Body of pancreas (tissue), 4 donors: ENCODE data around the gene MAP3K2. TPM values are rescaled to one million over a fixed set of nuclear protein-coding genes. Genes with fewer than 3 reads are reported as not detected.
A peak's percentile ranks its signal among the peaks of the same experiment; 100 is the strongest.

Experiments
- ATAC-seq: fragments of 150-250 bp; one replicate; pipeline ENCODE4 v1.9.1; 2016
- DNase-seq, 4 donors: peaks; one replicate each; pipeline ENCODE4 v3.0.0-alpha.2; 2019
- H3K27ac ChIP-seq, 4 donors: fragments of 200-600 bp; sonication (generic); 1 replicate in 3 of 4; 2 replicates in 1 of 4; pipeline versions ENCODE4 v1.5.1 to v1.6.1; 2016 to 2019; ENCODE audit warnings: mild to moderate bottlenecking in 1 of 4, mixed read lengths in 1 of 4, moderate library complexity in 1 of 4
- H3K27me3 ChIP-seq, 2 donors: fragments of 200-600 bp; sonication (generic); one replicate each; pipeline ENCODE4 v1.6.0; 2016; ENCODE audit warnings: mild to moderate bottlenecking in 1 of 2
- H3K36me3 ChIP-seq, 2 donors: fragments of 200-600 bp; sonication (generic); replicated peaks in 1 of 2; 2 replicates each; pipeline ENCODE4 v1.5.1; 2016; ENCODE audit warnings: low read depth in 2 of 2; ENCODE audit not compliant: insufficient read depth in 1 of 2
- H3K4me1 ChIP-seq: fragments of 200-600 bp; sonication (generic); one replicate; pipeline ENCODE4 v1.6.0; 2016
- H3K4me3 ChIP-seq, 2 donors: fragments of 200-600 bp; sonication (generic); 1 replicate in 1 of 2; 2 replicates in 1 of 2; pipeline ENCODE4 v1.5.1; 2016 to 2019
- H3K9me3 ChIP-seq, 3 donors: fragments of 200-600 bp; sonication (generic); 1 replicate in 2 of 3; 2 replicates in 1 of 3; pipeline ENCODE4 v1.5.1; 2016
- CTCF ChIP-seq, 7 experiments: fragments of 450-650 bp in 4 of 7; fragments of 200-600 bp in 3 of 7; sonication (generic) in 3 of 7; IDR thresholded peaks; one replicate each; pipeline ENCODE4 v1.5.1; 2016 to 2019; ENCODE audit warnings: antibody characterized with exemption in 7 of 7
- POLR2A ChIP-seq, 3 donors: fragments of 450-650 bp; IDR thresholded peaks; one replicate each; pipeline ENCODE4 v1.6.1; 2016; ENCODE audit warnings: antibody characterized with exemption in 3 of 3, mild to moderate bottlenecking in 2 of 3
- WGBS, 2 donors: methylation state at CpG; one replicate each; pipeline ENCODE4 v1.1.5; 2017; 5-methylcytosine and 5-hydroxymethylcytosine counted together
- intact Hi-C: fragments of 100-400 bp; cut with DNase I; formaldehyde crosslinking; loops from one replicate; pipeline ENCODE4 v1.15.1; 2023
- total RNA-seq, 2 donors: library from RNA; depleted of rRNA; stranded (reverse); fragments of >200 nt; gene quantifications; one replicate each; pipeline ENCODE4 v1.1.0, GENCODE V29; 2016

The MAP3K2 gene
- total RNA-seq, 2 donors from 2014 or later: 27.8 to 35.3 TPM

DNA sequence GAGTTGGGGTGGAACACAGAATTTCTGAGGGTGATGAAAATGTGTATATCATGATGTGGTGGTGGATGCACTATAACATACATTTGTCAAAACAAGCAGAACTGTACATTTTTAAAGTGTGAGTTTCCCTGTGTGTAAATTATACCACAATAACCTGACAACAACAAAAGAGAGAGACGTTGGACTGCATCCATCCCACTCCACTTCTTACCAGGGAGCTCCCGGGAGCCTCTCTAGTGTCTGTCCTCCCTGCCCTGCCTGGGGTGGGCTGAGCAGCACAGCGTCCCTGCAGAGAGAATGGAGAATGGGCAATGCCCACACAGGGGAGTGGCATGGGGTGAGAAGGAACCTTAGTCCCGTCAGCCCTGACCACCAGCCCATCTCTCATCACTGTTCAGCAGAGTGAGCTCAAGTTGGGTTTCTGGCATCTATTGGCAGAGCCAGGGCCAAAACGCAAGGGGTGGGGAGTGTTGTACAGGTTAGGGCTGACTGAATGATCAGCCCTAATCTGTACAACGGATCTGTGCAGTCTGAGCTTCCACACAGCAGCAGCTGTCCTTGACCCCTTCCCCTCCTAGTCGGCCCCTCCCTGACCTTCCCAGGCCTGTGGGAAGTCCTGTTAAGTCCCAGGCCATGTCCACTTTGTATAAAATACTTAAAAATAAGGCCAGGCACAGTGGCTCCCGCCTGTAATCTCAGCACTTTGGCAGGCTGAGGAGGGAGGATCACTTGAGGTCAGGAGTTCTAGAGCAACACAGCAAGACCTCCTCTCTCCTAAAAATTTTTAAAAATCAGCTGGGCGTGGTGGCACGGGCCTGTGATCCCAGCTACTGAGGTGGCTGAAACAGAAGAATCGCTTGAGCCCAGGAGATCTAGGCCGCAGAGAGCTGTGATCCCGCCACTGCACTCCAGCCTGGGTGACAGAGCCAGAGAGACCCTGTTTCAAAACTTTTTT lies 27.1 kb upstream of the MAP3K2 start:
- DNase-seq: no peak
- H3K27me3 ChIP-seq: no peaks in the 10 kb centered on the region
- TF ChIP-seq POLR2A (IDR thresholded peaks at IDR 0.05) (no peak), CTCF (IDR thresholded peaks at IDR 0.05) (no peak)
- H3K9me3 ChIP-seq: no peaks in the 10 kb centered on the region
- no peak overlapping the region for H3K4me3 ChIP-seq
- no peak for ATAC-seq
- H3K36me3 ChIP-seq: no peaks in the 10 kb centered on the region
- intact Hi-C loops: no loop called here
- H3K27ac ChIP-seq: no peak overlapping the region
- WGBS, 2 donors: 84 to 89% methylated on average over 12 to 13 of the region's 13 CpGs
- H3K4me1 ChIP-seq: peaks cover 39% of the 10 kb centered on the region

DNA sequence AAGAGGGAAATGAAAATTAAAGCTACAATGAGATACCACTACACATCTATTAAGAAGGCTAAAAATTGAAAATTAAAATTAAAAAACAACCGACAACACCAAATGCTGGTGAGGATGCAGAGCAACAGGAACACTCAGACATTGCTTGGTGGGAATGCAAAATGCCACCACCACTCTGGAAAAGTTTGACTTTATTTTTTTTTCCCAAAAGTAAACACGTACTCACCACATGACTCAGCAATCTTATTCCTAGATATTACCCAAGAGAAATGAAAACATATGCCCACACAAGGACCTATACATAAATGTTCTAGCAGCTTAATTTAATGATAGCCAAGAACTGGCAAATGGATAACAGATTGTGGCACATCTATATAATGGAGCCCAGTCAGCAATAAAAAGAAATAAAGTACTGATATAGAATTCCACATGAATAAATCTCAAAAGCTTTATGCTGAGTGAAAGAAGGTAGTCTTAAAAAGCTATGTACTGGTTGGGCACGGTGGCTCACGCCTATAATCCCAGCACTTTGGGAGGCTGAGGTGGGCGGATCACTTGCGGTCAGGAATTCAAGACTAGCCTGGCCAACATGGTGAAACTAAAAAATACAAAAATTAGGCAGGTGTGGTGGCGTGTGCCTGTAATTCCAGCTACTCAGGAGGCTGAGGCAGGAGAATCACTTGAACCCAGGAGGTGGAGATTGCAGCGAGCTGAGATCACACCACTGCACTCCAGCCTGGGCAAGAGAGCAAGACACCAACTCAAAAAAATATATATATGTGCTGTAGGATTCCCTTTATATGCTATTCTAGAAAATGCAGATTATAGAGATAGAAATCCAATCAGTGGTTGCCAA lies 26.2 kb upstream of the MAP3K2 start:
- 80 to 83% methylated on average over 8 of the region's 8 CpGs for WGBS, 2 donors
- DNase-seq (no peak), ATAC-seq (no peak)
- H3K4me1 ChIP-seq: peaks cover 39% of the 10 kb centered on the region
- H3K27me3 ChIP-seq: no peaks in the 10 kb centered on the region
- no peak overlapping the region for H3K4me3 ChIP-seq
- intact Hi-C loops: no loop called here
- TF ChIP-seq POLR2A (IDR thresholded peaks at IDR 0.05) (no peak), CTCF (IDR thresholded peaks at IDR 0.05) (peak in 1 of 7 experiments; percentile 0)
- H3K27ac ChIP-seq: no peak overlapping the region
- no peaks in the 10 kb centered on the region for H3K36me3 ChIP-seq
- no peaks in the 10 kb centered on the region for H3K9me3 ChIP-seq

- no peaks in the 10 kb centered on the region for H3K27me3 ChIP-seq
- no peak overlapping the region for H3K4me3 ChIP-seq
- H3K9me3 ChIP-seq: no peaks in the 10 kb centered on the region
- H3K27ac ChIP-seq: no peak overlapping the region
- peaks cover 47% of the 10 kb centered on the region for H3K4me1 ChIP-seq
- TF ChIP-seq POLR2A (IDR thresholded peaks at IDR 0.05) (no peak), CTCF (IDR thresholded peaks at IDR 0.05) (no peak)
- DNase-seq (no peak), ATAC-seq (no peak)
- 80 to 88% methylated on average over 3 of the region's 3 CpGs for WGBS, 2 donors
- no peaks in the 10 kb centered on the region for H3K36me3 ChIP-seq
- intact Hi-C loops: no loop called here
These were observed 25.4 kb upstream of the MAP3K2 start for GRCh38 chr2:127413200-127413599.

DNA sequence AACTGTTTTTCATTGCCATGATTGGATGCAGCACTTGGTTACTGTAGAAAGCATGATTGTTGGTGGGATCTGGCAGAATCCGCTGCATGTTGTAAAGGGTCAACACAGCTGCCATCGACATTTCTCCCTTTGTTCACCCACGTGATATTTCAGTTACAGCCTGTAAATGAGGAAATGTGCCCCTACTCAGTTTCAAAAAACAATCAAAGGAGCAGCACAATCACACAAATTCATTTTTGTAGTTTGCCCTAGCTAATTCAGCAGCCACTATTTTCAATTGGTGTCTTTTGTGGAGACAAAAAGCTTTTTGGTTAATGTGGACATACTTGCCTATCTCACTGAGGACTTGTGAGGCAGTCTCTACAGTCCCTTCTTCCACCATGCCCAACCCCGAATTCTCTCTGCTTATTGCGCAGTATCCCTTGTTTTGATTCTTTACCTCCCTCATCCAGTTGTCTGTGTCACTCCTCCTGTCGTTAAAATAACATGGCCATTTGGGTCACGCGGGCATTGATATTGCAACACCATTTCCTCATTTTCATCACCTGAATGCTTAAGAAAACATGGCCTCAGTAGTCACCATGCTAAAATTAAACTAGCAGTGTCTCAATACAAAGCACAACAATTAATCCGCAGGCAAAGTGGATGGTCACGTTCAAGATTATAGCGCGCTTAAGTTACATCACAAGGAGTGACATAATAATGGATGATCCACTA lies 24.0 kb upstream of the MAP3K2 start:
- peak overlapping the region in 1 of 4 donors; percentile 57 for H3K27ac ChIP-seq
- no peak overlapping the region for H3K4me3 ChIP-seq
- no peaks in the 10 kb centered on the region for H3K27me3 ChIP-seq
- WGBS, 2 donors: 68 to 74% methylated on average over 12 of the region's 12 CpGs
- ATAC-seq (no peak), DNase-seq (peak in 1 of 4 donors; percentile 52)
- H3K4me1 ChIP-seq: peaks cover 47% of the 10 kb centered on the region
- H3K36me3 ChIP-seq: no peaks in the 10 kb centered on the region
- H3K9me3 ChIP-seq: no peaks in the 10 kb centered on the region
- intact Hi-C loops: no loop called here
- TF ChIP-seq CTCF (IDR thresholded peaks at IDR 0.05) (no peak), POLR2A (IDR thresholded peaks at IDR 0.05) (no peak)
